22Rv1 (cell line): Measurements from ENCODE around the gene ZNF219.

ENCODE experiments used
- H3K27ac ChIP-seq: fragments of 450-650 bp; 2 replicates; pipeline ENCODE4 v1.5.1; 2017
- CTCF ChIP-seq: fragments of 450-650 bp; IDR thresholded peaks from 2 replicates; pipeline ENCODE4 v1.5.1; 2017; ENCODE audit warnings: mild to moderate bottlenecking
- ZFX ChIP-seq: fragments of 450-650 bp; IDR thresholded peaks from 2 replicates; pipeline ENCODE4 v1.6.1; 2017; ENCODE audit warnings: antibody characterized with exemption, borderline replicate concordance

Gene ZNF219

GRCh38 chr14:21098076-21098891, at the start of gene ZNF219:
TSS of gene ZNF219 (minus strand) at chr14:21098655. CDS start at chr14:21093591, 5,064 bp downstream.
- TF ChIP-seq ZFX (no peak), CTCF (no peak)

GRCh38 chr14:21145437-21145836, 47.0 kb upstream of the ZNF219 start:
- no peak overlapping the region for H3K27ac ChIP-seq
- no peak for TF ChIP-seq CTCF
- TF ChIP-seq ZFX: no peak

More at GRCh38 chr14:21098076-21098891, at the start of gene ZNF219:
- peak within 1 kb of the TSS; percentile 83 for H3K27ac ChIP-seq

GRCh38 chr14:21142357-21142756, 43.9 kb upstream of the ZNF219 start:
- no peak overlapping the region for H3K27ac ChIP-seq
- TF ChIP-seq ZFX: no peak
- TF ChIP-seq CTCF: no peak

- H3K27ac ChIP-seq: no peak overlapping the region
- TF ChIP-seq ZFX: no peak
- TF ChIP-seq CTCF: peak; percentile 91
Observed at GRCh38 chr14:21136024-21136423, 37.6 kb upstream of the ZNF219 start.

GRCh38 chr14:21133901-21134300, 35.4 kb upstream of the ZNF219 start:
- TF ChIP-seq ZFX (no peak), CTCF (no peak)
- H3K27ac ChIP-seq: no peak overlapping the region

GRCh38 chr14:21123429-21123828, 25.0 kb upstream of the ZNF219 start:
- TF ChIP-seq ZFX (no peak), CTCF (no peak)
- no peak overlapping the region for H3K27ac ChIP-seq

GRCh38 chr14:21121122-21121521, 22.7 kb upstream of the ZNF219 start:
- H3K27ac ChIP-seq: no peak overlapping the region
- TF ChIP-seq ZFX (no peak), CTCF (no peak)
